NCI-H146 (cell line): ENCODE data around the gene CERS6.
A peak's percentile ranks its signal among the peaks of the same experiment; 100 is the strongest.

ENCODE experiments used
- DNase-seq: peaks from one replicate; lab custom pipeline; 2025; lab: John Stamatoyannopoulos, UW

The CERS6 gene

GRCh38 chr2:168530982-168531622, 75.0 kb downstream of the CERS6 start:
- DNase-seq: no peak

- no peak for DNase-seq
Measured at GRCh38 chr2:168534926-168535325, 78.9 kb downstream of the CERS6 start.

- DNase-seq: no peak
Measured at GRCh38 chr2:168536925-168537466, 80.9 kb downstream of the CERS6 start.

GRCh38 chr2:168538133-168538532, 82.1 kb downstream of the CERS6 start:
- no peak for DNase-seq

GRCh38 chr2:168538534-168538933, 82.5 kb downstream of the CERS6 start:
- no peak for DNase-seq

GRCh38 chr2:168539945-168540344, 83.9 kb downstream of the CERS6 start:
- no peak for DNase-seq

GRCh38 chr2:168541858-168542257, 85.8 kb downstream of the CERS6 start:
- DNase-seq: no peak

- no peak for DNase-seq
Measured at GRCh38 chr2:168543037-168543436, 87.0 kb downstream of the CERS6 start.

GRCh38 chr2:168543935-168544334, 87.9 kb downstream of the CERS6 start:
- no peak for DNase-seq

GRCh38 chr2:168545439-168546082, 89.5 kb downstream of the CERS6 start:
- DNase-seq: peak; percentile 21

GRCh38 chr2:168550670-168551069, 94.6 kb downstream of the CERS6 start:
- peak; percentile 1 for DNase-seq

GRCh38 chr2:168552450-168552856, 96.4 kb downstream of the CERS6 start:
- peak; percentile 90 for DNase-seq

- no peak for DNase-seq
Measured at GRCh38 chr2:168555283-168555682, 99.2 kb downstream of the CERS6 start.

GRCh38 chr2:168559187-168559586, 103.1 kb downstream of the CERS6 start:
- DNase-seq: no peak

GRCh38 chr2:168560817-168561499, 104.9 kb downstream of the CERS6 start:
- no peak for DNase-seq

- no peak for DNase-seq
Measured at GRCh38 chr2:168561991-168562390, 105.9 kb downstream of the CERS6 start.

- DNase-seq: no peak
Measured at GRCh38 chr2:168562971-168563370, 106.9 kb downstream of the CERS6 start.

GRCh38 chr2:168564641-168565040, 108.6 kb downstream of the CERS6 start:
- no peak for DNase-seq

- no peak for DNase-seq
Measured at GRCh38 chr2:168565112-168565511, 109.0 kb downstream of the CERS6 start.

- no peak for DNase-seq
Measured at GRCh38 chr2:168565512-168565911, 109.4 kb downstream of the CERS6 start.

- DNase-seq: no peak
Measured at GRCh38 chr2:168566974-168567665, 111.0 kb downstream of the CERS6 start.

- no peak for DNase-seq
Measured at GRCh38 chr2:168567836-168568235, 111.8 kb downstream of the CERS6 start.
